IMR-90 (cell line): Measurements from ENCODE around the gene BMP15. TPM values are rescaled to one million over a fixed set of nuclear protein-coding genes. Genes with fewer than 3 reads are reported as not detected.

Experiments
- ATAC-seq: fragments of 200-7000 bp; cut with Tn5 transposase; 2 replicates; pipeline ENCODE4 v1.9.1; 2020; ENCODE audit warnings: low read depth, mild to moderate bottlenecking, moderate library complexity
- BruUV-seq: library from RNA; stranded (reverse); fragments of 400-500 nt; replicated peaks from 2 replicates; lab custom pipeline; 2021; lab: Mats Ljungman, UMichigan
- CTCF ChIA-PET: fragments of 300-600 bp; formaldehyde crosslinking; extraction: SDS; loops from one replicate; lab custom pipeline; 2021; ENCODE audit warnings: antibody characterized with exemption; lab: Yijun Ruan, JAX
- POLR2A ChIA-PET: fragments of 300-600 bp; sonication (Branson Sonifier 250); formaldehyde crosslinking; loops from one replicate; lab custom pipeline; 2022; ENCODE audit warnings: antibody characterized with exemption; ENCODE audit not compliant: unreplicated experiment; lab: Charles Lee
- DNase-seq: peaks from one replicate; pipeline ENCODE4 v3.0.0; 2013
- H2AFZ ChIP-seq: replicated peaks from 2 replicates; pipeline ENCODE3; 2013; ENCODE audit warnings: low read length, mild to moderate bottlenecking; ENCODE audit not compliant: poor library complexity
- H2AK5ac ChIP-seq: 2 replicates; pipeline ENCODE4 v1.6.1; 2013; ENCODE audit warnings: low read depth, low read length, inconsistent platforms
- H2AK9ac ChIP-seq: replicated peaks from 2 replicates; pipeline ENCODE3; 2013; ENCODE audit warnings: mild to moderate bottlenecking, low read depth, low read length, moderate library complexity; ENCODE audit not compliant: poor library complexity
- H2BK120ac ChIP-seq: 2 replicates; pipeline ENCODE4 v1.6.1; 2013; ENCODE audit warnings: low read depth, low read length, inconsistent platforms
- H2BK15ac ChIP-seq: 3 replicates; pipeline ENCODE4 v1.6.1; 2013; ENCODE audit warnings: low read depth, low read length, inconsistent platforms
- H2BK20ac ChIP-seq: 2 replicates; pipeline ENCODE4 v1.6.1; 2013; ENCODE audit warnings: low read depth, mild to moderate bottlenecking, inconsistent platforms, low read length, moderate library complexity
- H2BK5ac ChIP-seq: 2 replicates; pipeline ENCODE4 v1.6.1; 2013; ENCODE audit warnings: mild to moderate bottlenecking, low read depth, low read length, inconsistent platforms; ENCODE audit not compliant: poor library complexity, severe bottlenecking
- H3K14ac ChIP-seq: replicated peaks from 2 replicates; pipeline ENCODE4 v1.6.1; 2013; ENCODE audit warnings: low read depth, low read length, inconsistent platforms
- H3K18ac ChIP-seq: 2 replicates; pipeline ENCODE4 v1.6.1; 2013; ENCODE audit warnings: low read depth, low read length, control low read depth
- H3K23ac ChIP-seq: 2 replicates; pipeline ENCODE4 v1.6.1; 2013; ENCODE audit warnings: low read depth, low read length, inconsistent platforms
- H3K27ac ChIP-seq: 2 replicates; pipeline ENCODE4 v1.5.1; 2013; ENCODE audit warnings: mild to moderate bottlenecking, control low read depth, low read length; ENCODE audit not compliant: insufficient read depth
- H3K27me3 ChIP-seq: 2 replicates; pipeline ENCODE4 v1.6.1; 2013; ENCODE audit warnings: low read length; ENCODE audit not compliant: control insufficient read depth, insufficient read depth
- H3K36me3 ChIP-seq: 2 replicates; pipeline ENCODE4 v1.6.1; 2013; ENCODE audit warnings: low read length, mixed read lengths; ENCODE audit not compliant: control insufficient read depth, insufficient read depth
- H3K4ac ChIP-seq: 2 replicates; pipeline ENCODE4 v1.6.1; 2013; ENCODE audit warnings: low read depth, low read length, inconsistent platforms
- H3K4me1 ChIP-seq: 2 replicates; pipeline ENCODE4 v1.6.1; 2013; ENCODE audit warnings: low read length, mixed read lengths; ENCODE audit not compliant: control insufficient read depth, insufficient read depth
- H3K4me2 ChIP-seq: 2 replicates; pipeline ENCODE4 v1.6.1; 2013; ENCODE audit warnings: low read depth, mild to moderate bottlenecking, control low read depth, low read length, moderate library complexity
- H3K4me3 ChIP-seq: 2 replicates; pipeline ENCODE4 v1.5.1; 2013; ENCODE audit warnings: low read depth, mild to moderate bottlenecking, control low read depth, low read length, moderate library complexity; ENCODE audit not compliant: insufficient read depth
- H3K56ac ChIP-seq: 2 replicates; pipeline ENCODE4 v1.6.1; 2013; ENCODE audit warnings: low read length, inconsistent platforms; ENCODE audit not compliant: insufficient read depth; ENCODE audit errors: extremely low read depth
- H3K79me1 ChIP-seq, 2 experiments: 2 replicates each; pipeline ENCODE4 v1.6.1; 2013; ENCODE audit warnings: low read length in 2 of 2, inconsistent platforms in 1 of 2, low read depth in 1 of 2
- H3K9ac ChIP-seq: 2 replicates; pipeline ENCODE4 v1.6.1; 2013; ENCODE audit warnings: low read depth, low read length, control low read depth
- H3K9me1 ChIP-seq: 2 replicates; pipeline ENCODE4 v1.6.1; 2013; ENCODE audit warnings: low read length, inconsistent platforms; ENCODE audit not compliant: insufficient read depth
- H3K9me3 ChIP-seq: 2 replicates; pipeline ENCODE4 v1.6.1; 2013; ENCODE audit warnings: low read length; ENCODE audit not compliant: control insufficient read depth, insufficient read depth
- H4K20me1 ChIP-seq: 2 replicates; pipeline ENCODE4 v1.6.1; 2013; ENCODE audit warnings: low read length, inconsistent platforms; ENCODE audit not compliant: insufficient read depth
- H4K5ac ChIP-seq: 2 replicates; pipeline ENCODE4 v1.6.1; 2013; ENCODE audit warnings: mild to moderate bottlenecking, low read depth, low read length, control low read depth
- H4K8ac ChIP-seq, 2 experiments: 2 replicates each; pipeline ENCODE4 v1.6.1; 2013; ENCODE audit warnings: low read depth in 2 of 2, low read length in 2 of 2, control low read depth in 1 of 2, inconsistent platforms in 1 of 2
- H4K91ac ChIP-seq: 2 replicates; pipeline ENCODE4 v1.6.1; 2013; ENCODE audit warnings: low read depth, low read length, inconsistent platforms; ENCODE audit not compliant: insufficient read depth
- BHLHE40 ChIP-seq: fragments of 150-350 bp; IDR thresholded peaks from 2 replicates; pipeline ENCODE4 v1.6.1; 2016; ENCODE audit warnings: mild to moderate bottlenecking, low read depth, low read length
- CEBPB ChIP-seq: IDR thresholded peaks from 2 replicates; pipeline ENCODE4 v1.6.1; 2012; ENCODE audit warnings: low read depth, low read length, improper control_type of control experiment
- CHD1 ChIP-seq: IDR thresholded peaks from 2 replicates; pipeline ENCODE4 v1.6.1; 2012; ENCODE audit warnings: low read depth, low read length, improper control_type of control experiment
- FOS ChIP-seq: fragments of 150-350 bp; IDR thresholded peaks from 2 replicates; pipeline ENCODE4 v1.6.1; 2016; ENCODE audit warnings: low read depth, low read length
- MAFK ChIP-seq: IDR thresholded peaks from 2 replicates; pipeline ENCODE4 v1.6.1; 2012; ENCODE audit warnings: low read depth, low read length, improper control_type of control experiment
- MAZ ChIP-seq: IDR thresholded peaks from 2 replicates; pipeline ENCODE4 v1.6.1; 2012; ENCODE audit warnings: low read depth, mild to moderate bottlenecking, low read length, improper control_type of control experiment, moderate library complexity, borderline replicate concordance
- MXI1 ChIP-seq: IDR thresholded peaks from 2 replicates; pipeline ENCODE4 v1.6.1; 2012; ENCODE audit warnings: low read depth, mild to moderate bottlenecking, low read length, moderate library complexity, borderline replicate concordance
- NFE2L2 ChIP-seq: fragments of 150-350 bp; IDR thresholded peaks from 2 replicates; pipeline ENCODE4 v1.6.1; 2016; ENCODE audit warnings: low read depth, mild to moderate bottlenecking, low read length
- POLR2A ChIP-seq: IDR thresholded peaks from 2 replicates; pipeline ENCODE4 v1.6.1; 2012; ENCODE audit warnings: mild to moderate bottlenecking, low read depth, low read length
- RAD21 ChIP-seq: IDR thresholded peaks from 2 replicates; pipeline ENCODE4 v1.6.1; 2012; ENCODE audit warnings: low read length, improper control_type of control experiment
- RCOR1 ChIP-seq: IDR thresholded peaks from 2 replicates; pipeline ENCODE4 v1.6.1; 2012; ENCODE audit warnings: mild to moderate bottlenecking, low read length, improper control_type of control experiment; ENCODE audit not compliant: insufficient replicate concordance
- RFX5 ChIP-seq: IDR thresholded peaks from 2 replicates; pipeline ENCODE4 v1.8.0; 2012; ENCODE audit warnings: low read depth, mild to moderate bottlenecking, low read length, moderate library complexity
- SMC3 ChIP-seq: fragments of 150-350 bp; IDR thresholded peaks from 2 replicates; pipeline ENCODE4 v1.6.1; 2016; ENCODE audit warnings: low read depth, mild to moderate bottlenecking, antibody characterized with exemption, low read length, moderate library complexity
- WGBS, 2 experiments: methylation state at CpG; one replicate each; pipeline versions ENCODE4 v1.1.5 to v1.1.7; 2013; ENCODE audit warnings: missing lambda C conversion rate in 2 of 2; ENCODE audit not compliant: insufficient read length in 1 of 2; ENCODE audit errors: extremely low coverage in 2 of 2; 5-methylcytosine and 5-hydroxymethylcytosine counted together
- dilution Hi-C: fragments of 300-500 bp; cut with HindIII; formaldehyde crosslinking; loops from one replicate; pipeline ENCODE4 v1.14.3; 2018; ENCODE audit warnings: low sequenced_read_pairs; ENCODE audit not compliant: unreplicated experiment
- in situ Hi-C: fragments of 300-500 bp; cut with MboI; formaldehyde crosslinking; loops from 3 replicates; pipeline ENCODE4 v1.14.3; 2019; ENCODE audit warnings: low sequenced_read_pairs, inconsistent platforms, mixed read lengths
- intact Hi-C: fragments of 100-400 bp; cut with micrococcal nuclease; formaldehyde crosslinking; loops from 2 replicates; pipeline ENCODE4 v1.10.0; 2022
- polyA plus RNA-seq, 3 experiments: library from polyadenylated mRNA; depleted of rRNA; stranded (reverse); fragments of >200 nt; gene quantifications; 2 replicates each; pipeline ENCODE4 v1.2.3, GENCODE V29; 2012; ENCODE audit warnings: low replicate concordance in 1 of 3
- total RNA-seq: library from RNA; depleted of rRNA; stranded (reverse); fragments of >200 nt; gene quantifications from 2 replicates; pipeline ENCODE4 v1.2.3, GENCODE V29; 2012
- TF ChIP-seq, protein P1 (sequence below): fragments of 150-350 bp; IDR thresholded peaks from 2 replicates; pipeline ENCODE4 v1.6.1; 2017; ENCODE audit warnings: mild to moderate bottlenecking, antibody characterized with exemption, low read length, low read depth
- TF ChIP-seq, protein P2 (sequence below): conservative IDR thresholded peaks from 2 replicates; pipeline ENCODE4 v1.5.1; 2012; ENCODE audit warnings: mild to moderate bottlenecking, low read depth, low read length, improper control_type of control experiment
- TF ChIP-seq, protein P3 (sequence below): fragments of 150-350 bp; IDR thresholded peaks from 2 replicates; pipeline ENCODE4 v1.6.1; 2016; ENCODE audit warnings: low read depth, mild to moderate bottlenecking, low read length, moderate library complexity, borderline replicate concordance

Gene BMP15
- total and polyA plus RNA-seq, 2 of the 4 experiments (the other 2 are of a cell fraction), result not detected

DNA sequence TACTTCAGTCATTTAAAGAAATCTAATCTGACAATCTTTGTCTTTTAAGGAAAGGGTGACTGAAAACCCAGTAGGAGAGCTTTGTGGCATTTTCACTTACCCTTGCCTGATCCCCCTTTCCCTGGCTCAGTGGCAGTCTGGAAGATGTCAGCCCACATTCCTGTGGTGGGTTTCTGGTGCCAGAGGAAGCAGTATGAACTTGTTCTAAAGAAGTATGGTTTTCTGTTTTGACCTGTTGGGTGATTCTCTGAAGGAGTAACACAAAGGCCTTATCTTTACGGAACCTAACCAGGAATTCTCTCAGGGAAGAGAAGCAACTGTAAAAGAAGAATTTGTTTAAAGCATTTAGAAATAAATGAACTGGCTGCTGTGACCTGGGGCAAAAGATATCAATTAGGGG, 41.9 kb downstream of the BMP15 start:
- Histone ChIP-seq H2AFZ (no peak overlapping the region), H3K79me1 (no peaks in the 10 kb centered on the region), H3K4me1 (no peaks in the 10 kb centered on the region), H3K4ac (no peak overlapping the region), H2AK5ac (no peak overlapping the region), H3K27me3 (no peaks in the 10 kb centered on the region), H3K36me3 (no peaks in the 10 kb centered on the region), H3K18ac (no peak overlapping the region), H4K91ac (no peak overlapping the region), H3K56ac (no peak overlapping the region), H2BK5ac (no peak overlapping the region), H4K5ac (no peak overlapping the region), H3K9me3 (no peaks in the 10 kb centered on the region), H2BK15ac (no peak overlapping the region), H4K20me1 (no peaks in the 10 kb centered on the region), H3K9ac (no peak overlapping the region), H3K23ac (no peak overlapping the region), H3K9me1 (no peaks in the 10 kb centered on the region), H3K27ac (no peak overlapping the region), H3K4me3 (no peak overlapping the region), H3K14ac (no peak overlapping the region), H2BK120ac (no peak overlapping the region), H2BK20ac (no peak overlapping the region), H3K4me2 (no peak overlapping the region), H2AK9ac (no peak overlapping the region), H4K8ac (no peak overlapping the region)
- DNase-seq, result no peak
- in situ Hi-C loops, result no loop called here
- no CpG with 5 or more reads among the region's 1 CpG for WGBS, 2 experiments
- intact Hi-C loops, result no loop called here
- dilution Hi-C loops, result no loop called here
- POLR2A ChIA-PET, result no interaction called here
- TF ChIP-seq, protein P1, sequence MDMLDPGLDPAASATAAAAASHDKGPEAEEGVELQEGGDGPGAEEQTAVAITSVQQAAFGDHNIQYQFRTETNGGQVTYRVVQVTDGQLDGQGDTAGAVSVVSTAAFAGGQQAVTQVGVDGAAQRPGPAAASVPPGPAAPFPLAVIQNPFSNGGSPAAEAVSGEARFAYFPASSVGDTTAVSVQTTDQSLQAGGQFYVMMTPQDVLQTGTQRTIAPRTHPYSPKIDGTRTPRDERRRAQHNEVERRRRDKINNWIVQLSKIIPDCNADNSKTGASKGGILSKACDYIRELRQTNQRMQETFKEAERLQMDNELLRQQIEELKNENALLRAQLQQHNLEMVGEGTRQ, result no peak
- TF ChIP-seq CHD1 (no peak), BHLHE40 (no peak), MXI1 (no peak), FOS (no peak), RAD21 (no peak), MAZ (no peak), NFE2L2 (no peak), SMC3 (no peak), MAFK (no peak), RFX5 (no peak), POLR2A (no peak), RCOR1 (no peak), CEBPB (no peak)
- TF ChIP-seq, protein P2, sequence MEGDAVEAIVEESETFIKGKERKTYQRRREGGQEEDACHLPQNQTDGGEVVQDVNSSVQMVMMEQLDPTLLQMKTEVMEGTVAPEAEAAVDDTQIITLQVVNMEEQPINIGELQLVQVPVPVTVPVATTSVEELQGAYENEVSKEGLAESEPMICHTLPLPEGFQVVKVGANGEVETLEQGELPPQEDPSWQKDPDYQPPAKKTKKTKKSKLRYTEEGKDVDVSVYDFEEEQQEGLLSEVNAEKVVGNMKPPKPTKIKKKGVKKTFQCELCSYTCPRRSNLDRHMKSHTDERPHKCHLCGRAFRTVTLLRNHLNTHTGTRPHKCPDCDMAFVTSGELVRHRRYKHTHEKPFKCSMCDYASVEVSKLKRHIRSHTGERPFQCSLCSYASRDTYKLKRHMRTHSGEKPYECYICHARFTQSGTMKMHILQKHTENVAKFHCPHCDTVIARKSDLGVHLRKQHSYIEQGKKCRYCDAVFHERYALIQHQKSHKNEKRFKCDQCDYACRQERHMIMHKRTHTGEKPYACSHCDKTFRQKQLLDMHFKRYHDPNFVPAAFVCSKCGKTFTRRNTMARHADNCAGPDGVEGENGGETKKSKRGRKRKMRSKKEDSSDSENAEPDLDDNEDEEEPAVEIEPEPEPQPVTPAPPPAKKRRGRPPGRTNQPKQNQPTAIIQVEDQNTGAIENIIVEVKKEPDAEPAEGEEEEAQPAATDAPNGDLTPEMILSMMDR, result no peak
- TF ChIP-seq, protein P3, sequence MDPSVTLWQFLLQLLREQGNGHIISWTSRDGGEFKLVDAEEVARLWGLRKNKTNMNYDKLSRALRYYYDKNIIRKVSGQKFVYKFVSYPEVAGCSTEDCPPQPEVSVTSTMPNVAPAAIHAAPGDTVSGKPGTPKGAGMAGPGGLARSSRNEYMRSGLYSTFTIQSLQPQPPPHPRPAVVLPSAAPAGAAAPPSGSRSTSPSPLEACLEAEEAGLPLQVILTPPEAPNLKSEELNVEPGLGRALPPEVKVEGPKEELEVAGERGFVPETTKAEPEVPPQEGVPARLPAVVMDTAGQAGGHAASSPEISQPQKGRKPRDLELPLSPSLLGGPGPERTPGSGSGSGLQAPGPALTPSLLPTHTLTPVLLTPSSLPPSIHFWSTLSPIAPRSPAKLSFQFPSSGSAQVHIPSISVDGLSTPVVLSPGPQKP, result no peak
- no peak for ATAC-seq
- no TSS peak for BruUV-seq
- CTCF ChIA-PET, result no interaction called here
